Trophoblast cell (in vitro differentiated cells and primary cell): Measurements from ENCODE around the gene WIPF1.

Source experiments
- DNase-seq, 2 donors: peaks; one replicate each; pipeline ENCODE4 v3.0.0-alpha.2; 2016
- H2AFZ ChIP-seq: 2 replicates; pipeline ENCODE4 v1.6.1; 2013; ENCODE audit warnings: low read length, moderate library complexity, mild to moderate bottlenecking; ENCODE audit not compliant: insufficient read depth, poor library complexity
- H2AK5ac ChIP-seq: 2 replicates; pipeline ENCODE4 v1.6.1; 2013; ENCODE audit warnings: mild to moderate bottlenecking, low read length
- H2BK120ac ChIP-seq: 2 replicates; pipeline ENCODE4 v1.6.1; 2013; ENCODE audit warnings: low read length, mild to moderate bottlenecking, moderate library complexity; ENCODE audit not compliant: insufficient read depth, poor library complexity
- H2BK12ac ChIP-seq: 2 replicates; pipeline ENCODE4 v1.6.1; 2013; ENCODE audit warnings: mild to moderate bottlenecking, low read length, moderate library complexity
- H2BK5ac ChIP-seq: 2 replicates; pipeline ENCODE4 v1.6.1; 2013; ENCODE audit warnings: low read length, low read depth, moderate library complexity, mild to moderate bottlenecking; ENCODE audit not compliant: poor library complexity
- H3K14ac ChIP-seq: 2 replicates; pipeline ENCODE4 v1.6.1; 2013; ENCODE audit warnings: mild to moderate bottlenecking, low read length
- H3K18ac ChIP-seq: 2 replicates; pipeline ENCODE4 v1.6.1; 2013; ENCODE audit warnings: mild to moderate bottlenecking, low read length
- H3K23ac ChIP-seq: 2 replicates; pipeline ENCODE4 v1.6.1; 2013; ENCODE audit warnings: low read length
- H3K27ac ChIP-seq: 2 replicates; pipeline ENCODE4 v1.5.1; 2013; ENCODE audit warnings: low read depth, mild to moderate bottlenecking, inconsistent platforms, low read length, moderate library complexity
- H3K27me3 ChIP-seq: 2 replicates; pipeline ENCODE4 v1.6.1; 2013; ENCODE audit warnings: inconsistent platforms, mild to moderate bottlenecking, low read length, moderate library complexity; ENCODE audit not compliant: insufficient read depth
- H3K36me3 ChIP-seq, 2 experiments: 1 replicate in 1 of 2; 2 replicates in 1 of 2; pipeline ENCODE4 v1.6.1; 2013; ENCODE audit warnings: low read length in 2 of 2, mild to moderate bottlenecking in 2 of 2, moderate library complexity in 1 of 2; ENCODE audit not compliant: insufficient read depth in 2 of 2, control insufficient read depth in 1 of 2
- H3K4ac ChIP-seq: 2 replicates; pipeline ENCODE4 v1.6.1; 2013; ENCODE audit warnings: low read depth, mild to moderate bottlenecking, low read length, moderate library complexity
- H3K4me1 ChIP-seq, 2 experiments: 1 replicate in 1 of 2; 2 replicates in 1 of 2; pipeline ENCODE4 v1.6.1; 2013; ENCODE audit warnings: low read length in 2 of 2, mild to moderate bottlenecking in 2 of 2, moderate library complexity in 1 of 2; ENCODE audit not compliant: insufficient read depth in 2 of 2, control insufficient read depth in 1 of 2
- H3K4me2 ChIP-seq: 2 replicates; pipeline ENCODE4 v1.6.1; 2013; ENCODE audit warnings: inconsistent platforms, mild to moderate bottlenecking, low read length, moderate library complexity
- H3K4me3 ChIP-seq: 2 replicates; pipeline ENCODE4 v1.5.1; 2013; ENCODE audit warnings: mild to moderate bottlenecking, low read depth, low read length, inconsistent platforms
- H3K79me1 ChIP-seq: one replicate; pipeline ENCODE4 v1.6.1; 2013; ENCODE audit warnings: low read length
- H3K79me2 ChIP-seq: 2 replicates; pipeline ENCODE4 v1.6.1; 2013; ENCODE audit warnings: low read length, mild to moderate bottlenecking; ENCODE audit not compliant: control insufficient read depth, insufficient read depth, poor library complexity
- H3K9ac ChIP-seq: 2 replicates; pipeline ENCODE4 v1.6.1; 2013; ENCODE audit warnings: mild to moderate bottlenecking, low read length
- H3K9me3 ChIP-seq: 2 replicates; pipeline ENCODE4 v1.6.1; 2013; ENCODE audit warnings: low read depth, mild to moderate bottlenecking, control low read depth, inconsistent platforms, low read length; ENCODE audit not compliant: insufficient read depth
- H4K12ac ChIP-seq: 2 replicates; pipeline ENCODE4 v1.6.1; 2013; ENCODE audit warnings: low read depth, mild to moderate bottlenecking, low read length, moderate library complexity
- H4K8ac ChIP-seq: 2 replicates; pipeline ENCODE4 v1.6.1; 2013; ENCODE audit warnings: low read depth, mild to moderate bottlenecking, low read length, moderate library complexity
- H4K91ac ChIP-seq: one replicate; pipeline ENCODE4 v1.6.1; 2013; ENCODE audit warnings: low read depth, mild to moderate bottlenecking, low read length, moderate library complexity
- WGBS: extraction: QIAGEN DNeasy Blood & Tissue Kit; methylation state at CpG from one replicate; pipeline ENCODE4 v1.1.7; 2013; ENCODE audit warnings: missing lambda C conversion rate; ENCODE audit not compliant: insufficient read length, insufficient coverage; ENCODE audit errors: extremely low coverage; 5-methylcytosine and 5-hydroxymethylcytosine counted together

Gene WIPF1

DNA sequence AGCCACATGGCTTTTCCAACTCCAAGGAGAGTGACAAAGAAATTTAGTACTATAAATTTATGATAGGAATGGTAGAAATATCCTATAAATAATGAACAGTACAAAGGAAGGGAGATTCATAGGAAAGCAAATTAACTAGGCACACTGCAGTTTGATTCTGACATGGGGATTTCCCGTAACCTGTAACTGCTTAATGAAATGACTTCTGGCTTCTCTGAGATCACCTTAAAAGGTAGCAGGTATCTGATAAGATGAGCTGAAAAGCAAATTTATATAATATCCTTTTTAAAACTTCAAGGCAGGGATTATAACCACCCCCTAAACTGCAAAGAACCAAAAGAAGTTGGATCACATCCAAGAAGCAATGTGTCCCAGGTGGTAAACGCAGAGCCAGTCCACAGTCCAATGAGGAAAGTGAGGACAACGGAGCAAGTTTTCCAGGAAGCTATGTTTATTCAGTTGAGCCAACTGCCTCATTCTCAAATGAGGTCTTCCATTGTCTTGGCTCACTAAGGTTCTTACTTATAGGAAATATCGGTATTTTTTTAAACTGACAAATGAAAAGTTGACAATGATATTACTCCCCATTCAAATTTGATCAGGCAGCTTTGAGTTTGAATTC lies 43.0 kb downstream of the WIPF1 start:
- Histone ChIP-seq H3K36me3 (peaks cover 0 to 5% of the 10 kb centered on the region in 2 experiments), H4K12ac (no peak overlapping the region), H3K27ac (no peak overlapping the region), H3K9ac (no peak overlapping the region), H2AFZ (no peak overlapping the region), H2BK5ac (no peak overlapping the region), H3K79me2 (no peaks in the 10 kb centered on the region), H3K4me2 (no peak overlapping the region), H3K4me1 (no peaks in the 10 kb centered on the region), H3K14ac (no peak overlapping the region), H2BK12ac (no peak overlapping the region), H2AK5ac (no peak overlapping the region), H3K23ac (no peak overlapping the region), H3K27me3 (no peaks in the 10 kb centered on the region), H3K79me1 (no peaks in the 10 kb centered on the region), H3K18ac (no peak overlapping the region), H2BK120ac (no peak overlapping the region), H3K4ac (no peak overlapping the region), H4K8ac (no peak overlapping the region), H3K9me3 (no peaks in the 10 kb centered on the region), H3K4me3 (no peak overlapping the region), H4K91ac (no peak overlapping the region)
- DNase-seq, result no peak
- WGBS, result no CpG with 5 or more reads among the region's 4 CpGs

GRCh38 chr2:174553811-174554493 lies 43.7 kb downstream of the WIPF1 start:
- Histone ChIP-seq H3K4me1 (no peaks in the 10 kb centered on the region), H2AFZ (no peak overlapping the region), H4K91ac (no peak overlapping the region), H3K4me2 (no peak overlapping the region), H3K23ac (no peak overlapping the region), H3K14ac (no peak overlapping the region), H4K8ac (no peak overlapping the region), H3K9me3 (no peaks in the 10 kb centered on the region), H3K18ac (no peak overlapping the region), H3K27me3 (no peaks in the 10 kb centered on the region), H3K27ac (no peak overlapping the region), H2BK120ac (no peak overlapping the region), H3K79me2 (no peaks in the 10 kb centered on the region), H3K9ac (no peak overlapping the region), H4K12ac (no peak overlapping the region), H3K4me3 (no peak overlapping the region), H2BK12ac (no peak overlapping the region), H3K36me3 (peaks cover 0 to 5% of the 10 kb centered on the region in 2 experiments), H2AK5ac (no peak overlapping the region), H2BK5ac (no peak overlapping the region), H3K4ac (no peak overlapping the region), H3K79me1 (no peaks in the 10 kb centered on the region)
- no CpG with 5 or more reads among the region's 5 CpGs for WGBS
- DNase-seq, result no peak

GRCh38 chr2:174552880-174553279 lies 44.7 kb downstream of the WIPF1 start:
- H4K8ac ChIP-seq, result no peak overlapping the region
- no peak overlapping the region for H3K27ac ChIP-seq
- WGBS, result no CpG with 5 or more reads among the region's 5 CpGs

GRCh38 chr2:174551697-174552096 lies 45.9 kb downstream of the WIPF1 start:
- no peak overlapping the region for H3K4ac ChIP-seq
- no peak overlapping the region for H3K9ac ChIP-seq
- H3K27ac ChIP-seq, result no peak overlapping the region
- H2AFZ ChIP-seq, result no peak overlapping the region
- no peak overlapping the region for H3K4me2 ChIP-seq
- no peak overlapping the region for H4K8ac ChIP-seq
- no peak overlapping the region for H3K18ac ChIP-seq
- no peaks in the 10 kb centered on the region for H3K79me2 ChIP-seq
- no peak overlapping the region for H2BK12ac ChIP-seq
- no peak for DNase-seq
- H3K36me3 ChIP-seq, result no peaks in the 10 kb centered on the region
- no peaks in the 10 kb centered on the region for H3K4me1 ChIP-seq
- H3K4me3 ChIP-seq, result no peak overlapping the region
- H4K91ac ChIP-seq, result no peak overlapping the region
- no peak overlapping the region for H2BK120ac ChIP-seq
- no peak overlapping the region for H3K14ac ChIP-seq
- no peak overlapping the region for H4K12ac ChIP-seq
- no CpG with 5 or more reads among the region's 4 CpGs for WGBS
- no peak overlapping the region for H2AK5ac ChIP-seq
- H3K9me3 ChIP-seq, result no peaks in the 10 kb centered on the region
- no peaks in the 10 kb centered on the region for H3K27me3 ChIP-seq
- peaks cover under 1% of the 10 kb centered on the region for H3K79me1 ChIP-seq
- no peak overlapping the region for H3K23ac ChIP-seq
- H2BK5ac ChIP-seq, result no peak overlapping the region

More at GRCh38 chr2:174552880-174553279, 44.7 kb downstream of the WIPF1 start:
- no peaks in the 10 kb centered on the region for H3K27me3 ChIP-seq
- no peak overlapping the region for H3K14ac ChIP-seq
- H4K12ac ChIP-seq, result no peak overlapping the region
- no peak overlapping the region for H3K9ac ChIP-seq
- H3K4me2 ChIP-seq, result no peak overlapping the region
- no peak overlapping the region for H3K4ac ChIP-seq
- H3K79me2 ChIP-seq, result no peaks in the 10 kb centered on the region
- no peak overlapping the region for H2BK5ac ChIP-seq
- H3K23ac ChIP-seq, result no peak overlapping the region
- no peaks in the 10 kb centered on the region for H3K4me1 ChIP-seq
- no peak overlapping the region for H3K18ac ChIP-seq
- peaks cover 0 to 2% of the 10 kb centered on the region in 2 experiments for H3K36me3 ChIP-seq
- no peaks in the 10 kb centered on the region for H3K79me1 ChIP-seq
- no peak overlapping the region for H2BK12ac ChIP-seq
- H2AK5ac ChIP-seq, result no peak overlapping the region
- no peak overlapping the region for H3K4me3 ChIP-seq
- no peaks in the 10 kb centered on the region for H3K9me3 ChIP-seq
- no peak overlapping the region for H2AFZ ChIP-seq
- no peak overlapping the region for H2BK120ac ChIP-seq
- DNase-seq, result peak in 1 of 2 donors; percentile 58
- H4K91ac ChIP-seq, result no peak overlapping the region
